ENCODE measurements around the gene CYTH3. TPM values are rescaled to one million over a fixed set of nuclear protein-coding genes. Genes with fewer than 3 reads are reported as not detected.

Gene CYTH3
- total and polyA plus RNA-seq, 9 of the 15 experiments (the other 6 are each of a cell fraction or from before 2014, with no cell fraction given), result 0.25 to 15.2 (median 11.4) TPM

- TF ChIP-seq KAT2B (IDR thresholded peaks at IDR 0.05; ENCODE audit: low read depth, low read length) (no peak), TBP (optimal IDR thresholded peaks at IDR 0.05; ENCODE audit: low read depth, low read length) (no peak), ARID3A (IDR thresholded peaks at IDR 0.05; ENCODE audit: borderline replicate concordance, low read depth, low read length) (no peak), HNRNPLL (IDR thresholded peaks at IDR 0.05; ENCODE audit: low read depth, low read length, poor library complexity, severe bottlenecking) (peak; percentile 17), SREBF1 (IDR thresholded peaks at IDR 0.05; ENCODE audit: borderline replicate concordance, low read depth, low read length) (no peak), ZNF695 (CRISPR knock-in tag; IDR thresholded peaks at IDR 0.05) (no peak), RCOR1 (IDR thresholded peaks at IDR 0.05; ENCODE audit: borderline replicate concordance in 1 of 2, low read depth in 2 of 2, low read length in 2 of 2) (no peak), FOXM1 (IDR thresholded peaks at IDR 0.05; ENCODE audit: low read depth) (no peak), FOXM1 (CRISPR knock-in tag; IDR thresholded peaks at IDR 0.05; ENCODE audit: low read depth) (0 out of 2 replicates have a peak, but pooled peaks have one; percentile 43), ZNF3 (CRISPR knock-in tag; IDR thresholded peaks at IDR 0.05) (no peak), HEY1 (CRISPR knock-in tag; IDR thresholded peaks at IDR 0.05; ENCODE audit: borderline replicate concordance) (no peak), ZNF121 (CRISPR knock-in tag; conservative IDR thresholded peaks at IDR 0.05) (no peak), PCBP1 (IDR thresholded peaks at IDR 0.05; ENCODE audit: low read depth, low read length, poor library complexity, severe bottlenecking) (no peak), SIN3A (IDR thresholded peaks at IDR 0.05; ENCODE audit: borderline replicate concordance in 2 of 2, control insufficient read depth in 1 of 2, low read depth in 2 of 2, low read length in 2 of 2) (peak in 1 of 2 experiments; percentile 59; a peak in 1 of 4 replicates), SRSF9 (IDR thresholded peaks at IDR 0.05; ENCODE audit: borderline replicate concordance, low read depth, low read length) (no peak), KDM2B (CRISPR knock-in tag; IDR thresholded peaks at IDR 0.05) (no peak), NONO (IDR thresholded peaks at IDR 0.05; ENCODE audit: low read depth in 2 of 2, low read length in 1 of 2) (no peak), TEAD1 (CRISPR knock-in tag; IDR thresholded peaks at IDR 0.05) (0 out of 4 replicates have a peak, but pooled peaks of 1 of the 2 experiments have one; percentile 25), POLR3G (IDR thresholded peaks at IDR 0.05; ENCODE audit: extremely low read depth, insufficient read length, insufficient replicate concordance) (no peak), SMARCA4 (IDR thresholded peaks at IDR 0.05) (no peak), MEF2D (tag; conservative IDR thresholded peaks at IDR 0.05; ENCODE audit: low read depth) (no peak), RFX5 (IDR thresholded peaks at IDR 0.05; ENCODE audit: low read depth, low read length) (no peak), HDAC2 (IDR thresholded peaks at IDR 0.05) (0 out of 2 replicates have a peak, but pooled peaks have one; percentile 12), SETDB1 (IDR thresholded peaks at IDR 0.05; ENCODE audit: low read length) (no peak), FOXA3 (CRISPR knock-in tag; conservative IDR thresholded peaks at IDR 0.05 in 1 of 2, IDR thresholded peaks at IDR 0.05 in 1 of 2) (no peak), TARDBP (IDR thresholded peaks at IDR 0.05) (no peak), KAT7 (CRISPR knock-in tag; IDR thresholded peaks at IDR 0.05; ENCODE audit: borderline replicate concordance) (no peak), ZNF263 (CRISPR knock-in tag; IDR thresholded peaks at IDR 0.05; ENCODE audit: borderline replicate concordance) (0 out of 2 replicates have a peak, but pooled peaks have one; percentile 32), DIDO1 (tag; IDR thresholded peaks at IDR 0.05; ENCODE audit: low read depth) (no peak)
Observed at GRCh38 chr7:6271694-6272440, 557 bp downstream of the CYTH3 start (continued).

Measured in K562 (cell line).